BE2C (cell line): Measurements from ENCODE around the gene MISP.

Experiments used
- DNase-seq: peaks from one replicate; pipeline ENCODE4 v3.0.0-alpha.2; 2020
- H3K27me3 ChIP-seq: fragments of 250-450 bp; sonication (Bioruptor Pico); 2 replicates; pipeline ENCODE4 v1.5.1; 2020; ENCODE audit warnings: mild to moderate bottlenecking
- H3K36me3 ChIP-seq: fragments of 250-450 bp; sonication (Bioruptor Pico); 2 replicates; pipeline ENCODE4 v1.5.1; 2020; ENCODE audit warnings: mild to moderate bottlenecking
- H3K4me1 ChIP-seq: fragments of 250-450 bp; sonication (Bioruptor Pico); 2 replicates; pipeline ENCODE4 v1.5.1; 2020
- H3K4me3 ChIP-seq: 2 replicates; pipeline ENCODE4 v1.5.1; 2011; ENCODE audit warnings: low read depth, low read length
- H3K9me3 ChIP-seq: fragments of 250-450 bp; sonication (Bioruptor Pico); 2 replicates; pipeline ENCODE4 v1.5.1; 2020
- TF ChIP-seq, protein P1 (sequence below): IDR thresholded peaks from 2 replicates; pipeline ENCODE4 v1.5.1; 2012; ENCODE audit warnings: mild to moderate bottlenecking, low read depth, low read length

The MISP gene

DNA sequence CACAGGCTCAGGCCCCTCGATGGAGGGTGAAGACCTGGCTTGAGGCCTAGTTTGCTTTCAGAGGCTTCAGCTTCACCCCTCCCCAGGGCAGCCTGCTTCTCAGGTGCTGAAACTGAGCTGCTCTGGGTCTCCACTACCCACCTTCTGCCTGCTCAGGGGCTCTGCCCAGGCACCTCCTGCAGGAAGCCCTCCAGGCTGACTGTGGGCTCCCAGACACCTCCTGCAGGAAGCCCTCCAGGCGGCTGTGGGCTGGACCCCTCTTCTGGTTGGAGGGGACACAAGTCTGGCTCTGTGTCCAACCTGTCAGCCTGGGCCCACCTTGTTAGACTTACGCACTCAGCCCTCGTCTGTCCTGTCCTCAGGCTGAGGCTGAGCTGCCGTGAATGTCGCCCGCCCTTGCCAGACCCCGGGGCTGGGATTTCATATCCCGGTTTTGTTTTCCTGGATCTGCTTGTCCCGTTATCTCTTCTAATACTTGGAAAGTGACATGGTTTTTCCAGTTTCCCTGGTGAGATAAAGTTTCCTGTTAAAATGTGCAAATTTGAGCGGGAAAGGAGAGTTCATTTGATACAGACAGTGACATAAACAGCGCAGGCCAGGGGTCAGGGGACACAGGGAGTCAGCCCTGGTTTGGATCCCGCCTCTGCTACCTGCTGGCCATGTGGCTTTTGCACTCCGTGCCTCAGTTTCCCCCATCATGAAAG lies 20.8 kb upstream of the MISP start:
- DNase-seq, result no peak
- TF ChIP-seq, protein P1, sequence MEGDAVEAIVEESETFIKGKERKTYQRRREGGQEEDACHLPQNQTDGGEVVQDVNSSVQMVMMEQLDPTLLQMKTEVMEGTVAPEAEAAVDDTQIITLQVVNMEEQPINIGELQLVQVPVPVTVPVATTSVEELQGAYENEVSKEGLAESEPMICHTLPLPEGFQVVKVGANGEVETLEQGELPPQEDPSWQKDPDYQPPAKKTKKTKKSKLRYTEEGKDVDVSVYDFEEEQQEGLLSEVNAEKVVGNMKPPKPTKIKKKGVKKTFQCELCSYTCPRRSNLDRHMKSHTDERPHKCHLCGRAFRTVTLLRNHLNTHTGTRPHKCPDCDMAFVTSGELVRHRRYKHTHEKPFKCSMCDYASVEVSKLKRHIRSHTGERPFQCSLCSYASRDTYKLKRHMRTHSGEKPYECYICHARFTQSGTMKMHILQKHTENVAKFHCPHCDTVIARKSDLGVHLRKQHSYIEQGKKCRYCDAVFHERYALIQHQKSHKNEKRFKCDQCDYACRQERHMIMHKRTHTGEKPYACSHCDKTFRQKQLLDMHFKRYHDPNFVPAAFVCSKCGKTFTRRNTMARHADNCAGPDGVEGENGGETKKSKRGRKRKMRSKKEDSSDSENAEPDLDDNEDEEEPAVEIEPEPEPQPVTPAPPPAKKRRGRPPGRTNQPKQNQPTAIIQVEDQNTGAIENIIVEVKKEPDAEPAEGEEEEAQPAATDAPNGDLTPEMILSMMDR, result no peak
- peaks cover 4% of the 10 kb centered on the region for H3K4me1 ChIP-seq
- H3K27me3 ChIP-seq, result no peaks in the 10 kb centered on the region
- no peak overlapping the region for H3K4me3 ChIP-seq
- no peaks in the 10 kb centered on the region for H3K9me3 ChIP-seq
- H3K36me3 ChIP-seq, result no peaks in the 10 kb centered on the region

DNA sequence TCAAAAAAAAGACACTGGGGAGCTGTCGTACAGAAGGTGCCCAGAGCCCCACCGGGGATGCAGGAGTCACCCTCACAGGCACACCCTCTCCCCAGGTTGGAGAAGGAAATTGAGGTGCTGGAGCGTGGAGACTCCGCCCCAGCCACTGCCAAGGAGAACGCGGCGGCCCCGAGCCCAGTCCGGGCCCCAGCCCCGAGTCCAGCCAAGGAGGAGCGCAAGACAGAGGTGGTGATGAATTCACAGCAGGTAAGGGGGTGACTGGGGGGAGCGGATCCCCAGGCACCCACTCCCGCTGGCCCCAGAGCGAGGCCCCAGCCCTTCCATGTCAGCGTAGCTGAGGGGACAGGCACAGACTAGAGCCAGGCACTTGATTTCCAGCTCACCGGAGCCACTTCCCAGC lies 19.9 kb upstream of the MISP start:
- Histone ChIP-seq H3K4me3 (no peak overlapping the region), H3K9me3 (no peaks in the 10 kb centered on the region), H3K36me3 (no peaks in the 10 kb centered on the region), H3K4me1 (peaks cover 4% of the 10 kb centered on the region), H3K27me3 (no peaks in the 10 kb centered on the region)
- TF ChIP-seq, protein P1, result no peak
- no peak for DNase-seq

DNA sequence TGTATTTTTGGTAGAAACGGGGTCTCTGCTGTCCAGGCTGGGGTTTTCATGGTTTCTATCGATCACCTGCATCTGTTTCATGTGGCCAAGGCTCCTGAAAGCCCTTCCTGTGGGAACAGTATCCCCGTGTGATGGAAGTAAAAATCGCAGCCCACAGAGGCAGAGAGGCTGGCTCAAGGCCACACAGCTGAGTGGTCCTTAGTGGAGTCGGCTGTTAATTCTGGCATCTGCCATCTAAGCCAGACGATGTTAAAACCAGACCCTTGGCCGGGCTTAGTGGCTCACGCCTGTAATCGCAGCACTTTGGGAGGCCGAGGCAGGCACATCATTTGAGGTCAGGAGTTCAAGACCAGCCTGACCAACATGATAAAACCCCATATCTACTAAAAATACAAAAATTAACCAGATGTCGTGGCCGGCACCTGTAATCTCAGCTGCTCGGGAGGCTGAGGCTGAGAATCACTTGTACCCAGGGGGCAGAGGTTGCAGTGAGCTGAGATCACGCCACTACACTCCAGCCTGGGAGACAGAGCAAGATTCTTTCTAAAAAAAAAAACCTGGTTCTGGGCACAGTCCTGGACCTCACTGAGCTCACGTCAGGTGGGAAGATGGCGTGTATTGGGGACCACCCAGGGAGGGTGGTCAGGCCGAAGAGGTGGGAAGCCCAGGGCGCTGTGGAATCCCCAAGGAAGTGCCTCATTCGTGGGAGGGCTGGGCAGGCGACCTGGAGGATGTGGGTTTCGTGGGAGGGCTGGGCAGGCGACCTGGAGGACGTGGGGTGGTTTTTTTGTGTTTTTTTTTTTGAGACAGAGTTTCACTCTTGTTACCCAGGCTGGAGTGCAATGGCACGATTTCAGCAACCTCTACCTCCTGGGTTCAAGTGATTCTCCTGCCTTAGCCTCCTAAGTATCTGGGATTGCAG lies 18.5 kb upstream of the MISP start:
- peaks cover 3% of the 10 kb centered on the region for H3K4me1 ChIP-seq
- no peaks in the 10 kb centered on the region for H3K9me3 ChIP-seq
- no peak overlapping the region for H3K4me3 ChIP-seq
- DNase-seq, result no peak
- TF ChIP-seq, protein P1, result no peak
- no peaks in the 10 kb centered on the region for H3K36me3 ChIP-seq
- no peaks in the 10 kb centered on the region for H3K27me3 ChIP-seq

DNA sequence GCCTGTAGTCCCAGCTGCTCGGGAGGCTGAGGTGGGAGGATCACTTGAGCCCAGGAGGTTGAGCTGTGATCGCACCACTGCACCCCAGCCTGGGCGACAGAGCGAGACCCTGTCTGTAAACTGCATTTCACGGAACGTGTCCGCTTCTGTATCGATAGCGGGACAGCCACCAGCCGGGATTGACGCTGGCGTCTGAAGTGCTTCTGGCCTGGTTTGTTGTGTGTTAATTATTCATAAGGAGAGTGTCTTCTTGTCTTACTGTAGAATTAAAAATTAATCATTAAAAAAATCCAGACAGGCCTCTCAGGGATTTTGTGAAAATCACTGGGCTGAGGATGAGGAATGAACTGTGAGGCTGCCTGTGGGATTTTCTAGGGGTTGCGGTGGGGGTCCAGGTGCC lies 16.2 kb upstream of the MISP start:
- no peak for DNase-seq
- H3K4me3 ChIP-seq, result no peak overlapping the region

DNA sequence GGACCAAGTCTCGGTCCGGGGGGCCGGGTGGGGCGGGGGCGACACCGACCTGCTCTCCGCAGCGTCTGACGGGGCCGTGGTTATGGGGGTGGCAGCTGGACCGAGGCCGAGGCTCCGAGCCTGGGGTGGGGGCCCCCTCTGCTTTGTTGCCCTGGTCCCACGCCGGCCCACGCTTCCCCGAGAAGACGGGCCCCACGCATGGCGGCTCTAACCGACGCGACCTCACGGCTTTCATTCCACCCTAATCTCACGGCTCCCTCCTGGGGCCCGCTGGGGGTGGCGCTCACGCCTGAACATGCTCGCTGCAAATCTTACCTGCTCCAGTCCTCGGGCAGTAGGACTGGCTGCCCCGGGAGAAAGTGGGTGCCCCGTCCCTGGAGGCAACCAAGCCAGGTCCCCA lies 14.8 kb upstream of the MISP start:
- H3K36me3 ChIP-seq, result no peaks in the 10 kb centered on the region

More for the DNA sequence above, 16.2 kb upstream of the MISP start:
- Histone ChIP-seq H3K9me3 (no peaks in the 10 kb centered on the region), H3K27me3 (no peaks in the 10 kb centered on the region), H3K36me3 (no peaks in the 10 kb centered on the region), H3K4me1 (no peaks in the 10 kb centered on the region)
- TF ChIP-seq, protein P1, result no peak

More for the DNA sequence above, 14.8 kb upstream of the MISP start:
- no peak overlapping the region for H3K4me3 ChIP-seq
- no peak for DNase-seq
- H3K4me1 ChIP-seq, result no peaks in the 10 kb centered on the region
- no peaks in the 10 kb centered on the region for H3K9me3 ChIP-seq
- no peaks in the 10 kb centered on the region for H3K27me3 ChIP-seq
- TF ChIP-seq, protein P1, result no peak
